Fibroblast of the conjunctiva (primary cell): ENCODE measurements around the gene TMA7B.
"Not testable (repeated sequence)": the region's sequence is repeated elsewhere in the genome, so short reads cannot be mapped to it uniquely, and the experiment has no call there.

ENCODE experiments used
- DNase-seq: peaks from one replicate; pipeline ENCODE4 v3.0.0-alpha.2; 2010; ENCODE audit warnings: low read depth

The TMA7B gene

DNA sequence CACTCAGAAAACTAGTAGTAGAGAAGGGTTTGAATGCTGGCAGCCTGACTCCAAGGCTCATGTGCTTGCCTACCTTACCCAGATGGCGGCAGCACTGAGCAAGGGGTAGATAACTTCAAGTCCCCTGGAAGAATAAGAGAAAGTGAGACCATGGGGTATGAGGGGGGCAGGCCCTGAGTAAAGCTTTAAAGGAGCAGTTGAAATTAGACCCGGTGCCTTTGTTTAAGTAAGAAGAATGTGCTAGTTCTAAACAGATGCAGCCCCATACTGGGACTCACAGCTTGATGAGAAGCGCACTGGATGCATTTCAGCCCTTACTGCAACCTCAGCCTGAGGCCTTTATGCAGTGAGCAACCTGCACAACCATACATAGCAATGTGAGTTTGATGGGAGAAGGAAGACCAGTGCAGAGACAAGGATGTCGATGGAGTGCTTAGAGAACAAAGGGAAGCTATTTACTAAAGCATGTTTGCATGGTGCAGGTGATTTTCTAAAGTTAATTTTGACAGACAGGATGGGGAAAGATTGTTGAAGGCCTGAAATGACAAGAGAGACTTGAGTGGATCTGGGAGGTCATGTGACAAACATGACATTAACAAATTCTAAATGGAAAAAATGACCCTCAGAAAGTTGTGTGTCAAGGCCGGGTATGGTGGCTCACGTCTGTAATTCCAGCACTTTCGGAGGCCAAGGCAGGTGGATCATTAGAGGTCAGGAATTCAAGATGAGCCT lies 27.1 kb upstream of the TMA7B start:
- DNase-seq = no peak

DNA sequence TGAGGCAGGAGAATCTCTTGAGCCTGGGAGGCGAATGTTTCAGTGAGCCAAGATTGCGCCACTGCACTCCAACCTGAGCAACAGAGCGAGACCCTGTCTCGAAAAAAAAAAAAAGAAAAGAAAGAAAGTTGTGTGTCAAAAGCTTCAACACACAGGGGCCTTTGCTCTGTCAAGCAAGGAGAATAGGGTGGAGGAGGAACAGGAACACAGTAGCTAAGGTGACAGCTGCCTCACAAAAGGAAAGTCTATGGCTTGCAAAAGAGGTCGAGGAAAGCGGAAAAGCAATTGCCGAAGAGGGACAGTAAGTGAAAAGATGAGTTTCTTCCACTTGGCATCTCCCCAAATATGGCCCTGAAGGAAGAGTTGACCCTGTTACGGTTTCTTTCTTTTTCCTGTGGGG lies 26.5 kb upstream of the TMA7B start:
- DNase-seq = no peak

DNA sequence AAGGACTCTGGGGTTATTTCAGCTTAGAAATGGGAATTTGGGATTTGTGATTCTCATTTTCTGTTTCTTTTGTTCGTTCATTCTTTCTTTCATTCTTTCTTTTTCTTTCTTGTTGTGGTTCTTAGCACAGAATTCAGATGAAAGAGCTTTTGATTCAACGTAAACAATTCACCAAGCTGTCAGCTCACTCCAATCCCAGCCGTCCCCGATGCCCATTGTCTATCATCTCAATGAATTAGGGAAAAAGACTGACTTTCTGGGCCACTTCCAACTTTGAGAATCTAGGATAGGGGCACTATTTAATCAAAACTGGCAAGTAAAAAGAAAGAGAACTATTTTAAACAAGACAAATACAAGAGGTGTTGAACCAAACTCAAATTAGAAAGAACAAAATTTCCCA lies 25.1 kb upstream of the TMA7B start:
- DNase-seq = no peak

DNA sequence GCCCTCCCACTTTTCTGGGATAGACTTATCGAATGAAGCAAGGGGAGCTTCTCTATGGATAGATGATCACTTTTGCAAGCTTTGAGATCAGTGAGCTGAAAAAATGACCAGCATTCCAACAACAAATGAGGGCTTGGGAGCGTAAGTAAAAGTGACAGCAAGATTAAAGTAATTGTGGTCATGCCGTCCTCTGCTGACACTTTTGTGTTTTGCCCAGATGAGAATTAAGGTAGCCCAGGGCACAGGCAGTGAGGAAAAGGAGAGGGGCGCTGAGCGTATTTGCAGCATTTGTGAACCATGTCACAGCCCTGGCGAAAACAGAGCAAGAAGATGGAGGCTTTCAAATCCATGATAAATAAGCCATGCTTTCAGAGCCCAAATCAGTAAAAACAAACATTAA lies 24.6 kb upstream of the TMA7B start:
- DNase-seq = no peak

DNA sequence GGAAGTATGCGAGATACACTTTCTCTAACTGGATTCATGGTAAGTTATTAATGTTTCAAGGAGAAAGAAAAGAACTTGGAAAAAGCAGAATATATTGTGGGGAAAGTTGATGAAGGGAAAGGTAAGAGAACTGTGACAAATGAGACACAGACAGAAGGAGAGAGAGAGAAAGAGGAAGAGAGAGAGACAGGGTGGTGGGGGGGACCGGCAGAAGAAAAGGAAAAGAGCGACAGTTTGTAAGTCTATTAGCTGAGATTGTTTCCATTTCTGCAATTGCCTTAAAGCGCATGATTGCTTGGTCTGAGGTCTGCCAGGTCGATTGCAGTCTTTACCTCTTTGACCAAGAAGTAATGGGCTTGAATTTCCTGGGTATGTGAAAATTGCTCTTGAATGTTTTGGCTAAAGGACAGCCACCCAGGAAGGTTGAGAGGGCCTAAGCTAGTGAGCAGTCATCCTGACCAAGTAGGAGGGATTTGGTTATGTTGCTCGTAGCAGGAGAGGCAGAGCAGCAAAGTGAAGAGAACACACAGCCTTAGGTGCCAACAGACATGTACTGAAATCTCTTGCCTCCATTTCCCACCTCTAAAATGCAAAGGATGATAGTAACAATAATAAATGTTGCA lies 23.6 kb upstream of the TMA7B start:
- DNase-seq = no peak

DNA sequence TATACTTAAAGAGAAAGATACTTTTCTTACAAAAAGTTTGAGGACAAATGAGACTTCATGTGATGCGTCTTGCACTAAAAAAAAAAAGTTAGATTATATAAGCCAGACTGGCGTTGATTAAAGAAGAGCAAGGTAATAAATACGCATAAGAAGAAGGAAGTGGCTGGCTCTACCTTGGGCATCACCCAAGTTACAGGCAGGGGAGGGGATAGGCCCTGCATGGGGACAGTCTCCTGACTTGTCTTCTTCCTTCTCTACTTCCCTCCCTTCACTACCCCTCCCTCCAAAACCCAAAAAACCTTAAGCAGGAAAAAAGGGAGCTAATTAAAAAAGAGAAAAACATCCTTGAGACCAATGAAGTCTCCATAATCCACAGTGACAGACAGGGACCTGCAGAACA lies 22.3 kb upstream of the TMA7B start:
- DNase-seq = no peak

DNA sequence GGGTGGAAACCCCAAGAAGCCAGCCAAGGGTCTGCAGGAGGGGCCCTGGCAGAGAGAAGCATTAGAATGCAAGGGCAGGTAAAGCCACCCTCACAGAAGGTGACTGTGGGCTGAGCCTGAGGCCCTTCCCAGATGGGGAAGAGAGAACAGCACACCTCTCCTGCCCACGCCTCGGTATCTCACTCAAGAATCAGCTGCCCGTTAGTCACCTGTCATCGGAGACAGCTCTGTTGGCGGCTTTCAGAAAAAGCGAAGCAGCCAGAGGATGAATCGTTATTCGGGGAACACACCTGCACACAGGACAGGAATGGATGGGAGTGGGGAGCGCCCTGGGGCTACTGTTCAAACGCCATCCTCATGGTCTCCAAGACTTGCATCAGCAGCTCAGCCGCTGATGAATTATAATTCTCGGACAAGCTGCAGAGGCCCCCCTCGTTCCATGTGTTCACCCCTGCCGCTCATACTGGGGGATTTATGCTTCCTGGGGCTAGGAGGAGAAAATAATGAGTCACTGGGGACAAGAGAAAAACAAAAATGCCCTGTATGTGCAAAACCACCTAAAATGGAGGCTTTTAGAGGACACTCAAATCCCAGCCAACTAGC lies 21.6 kb upstream of the TMA7B start:
- no peak for DNase-seq

DNA sequence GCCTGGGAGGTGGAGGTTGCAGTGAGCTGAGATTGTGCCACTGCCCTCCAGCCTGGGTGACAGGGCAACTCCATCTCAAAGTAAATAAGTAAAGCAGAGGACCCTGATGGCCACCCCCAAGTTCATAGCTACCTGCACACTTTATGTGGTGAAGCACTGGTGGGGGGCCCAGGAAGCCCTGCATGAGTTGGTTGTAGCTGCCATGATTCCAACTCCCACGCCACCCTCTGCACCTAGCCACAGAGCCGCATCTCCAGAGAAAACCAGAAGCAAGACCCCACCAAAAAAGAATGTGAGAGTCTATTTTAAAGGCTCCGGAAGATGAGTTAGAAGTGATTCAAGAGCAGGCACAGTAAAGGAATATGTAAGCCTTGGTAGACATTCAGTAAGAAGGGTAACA lies 20.4 kb upstream of the TMA7B start:
- no peak for DNase-seq

DNA sequence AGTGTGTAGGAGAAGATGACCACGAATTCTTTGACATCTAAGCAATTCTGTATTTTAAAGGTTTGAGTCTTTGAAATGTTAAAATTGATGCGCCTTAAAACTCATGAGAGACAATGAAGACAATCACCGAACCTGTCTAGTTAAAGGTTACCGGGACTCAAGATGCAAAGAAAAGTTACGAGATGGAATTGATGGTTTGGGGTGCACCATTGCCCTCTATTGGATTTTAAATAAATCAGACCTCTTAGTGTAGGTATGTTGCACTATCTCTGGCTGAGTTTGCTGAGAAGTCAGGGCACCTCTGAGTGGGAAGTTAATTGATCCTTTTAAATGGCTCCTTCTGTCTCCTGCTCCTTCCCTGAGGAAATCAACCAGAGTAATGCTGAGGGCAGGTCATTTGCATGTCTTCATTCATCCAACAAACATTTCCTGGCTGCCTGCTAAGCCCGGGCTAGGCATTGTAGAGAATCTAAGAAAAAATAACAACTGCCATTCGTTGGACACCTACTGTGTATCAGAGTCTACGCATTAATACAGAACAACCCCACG lies 19.4 kb upstream of the TMA7B start:
- no peak for DNase-seq

DNA sequence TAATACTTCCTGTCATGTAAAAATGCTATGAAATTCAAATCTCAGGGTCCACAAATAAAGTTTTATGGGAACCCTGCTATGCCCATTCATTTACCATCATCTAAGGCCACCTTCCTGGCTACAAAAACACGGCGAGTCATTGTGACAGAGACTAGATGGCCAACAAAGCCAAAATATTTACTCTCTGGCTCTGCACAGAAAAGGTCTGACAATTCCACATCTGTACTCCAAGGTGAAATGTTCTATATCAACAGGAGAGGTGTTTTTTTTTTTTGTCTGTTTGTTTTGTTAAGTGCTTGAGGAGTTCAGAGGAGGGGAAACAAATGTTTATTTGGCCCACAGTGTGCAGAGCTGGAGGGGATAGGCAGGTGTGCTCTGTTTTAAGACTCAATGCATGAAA lies 18.6 kb upstream of the TMA7B start:
- no peak for DNase-seq

DNA sequence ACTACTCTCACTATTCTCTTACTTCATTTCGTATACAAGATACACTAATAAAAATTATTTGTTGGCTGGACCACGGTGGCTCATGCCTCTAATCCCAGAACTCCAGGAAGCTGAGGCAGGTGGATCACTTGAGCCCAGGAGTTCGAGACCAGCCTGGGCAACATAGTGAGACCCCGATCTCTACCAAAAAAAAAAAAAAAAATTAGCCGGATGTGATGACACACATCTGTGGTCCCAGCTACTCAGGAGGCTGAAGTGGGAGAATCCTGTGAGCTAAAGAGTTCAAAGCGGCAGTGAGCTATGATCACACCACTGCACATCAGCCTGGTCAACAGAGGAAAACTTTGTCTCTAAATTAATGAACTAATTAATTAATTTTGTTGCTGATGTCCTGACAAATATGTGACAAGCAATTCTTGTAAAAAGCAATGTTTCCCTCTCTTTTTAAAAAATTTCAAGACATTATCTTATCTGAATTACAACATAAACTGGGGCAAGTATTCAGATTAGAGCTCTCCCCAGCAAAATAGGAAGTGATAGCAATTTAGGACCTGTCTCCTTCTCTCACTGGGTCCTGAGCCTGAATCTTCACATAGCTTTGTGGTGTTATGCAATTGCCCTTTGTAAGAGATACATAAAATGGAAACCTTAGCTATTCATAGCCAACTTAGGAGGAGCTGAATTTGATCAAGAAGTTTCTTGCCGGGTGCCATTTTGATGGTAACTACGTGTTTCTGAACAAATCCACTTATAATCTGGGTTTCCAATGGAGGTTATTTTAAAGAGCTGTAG lies 17.6 kb upstream of the TMA7B start:
- DNase-seq = no peak

DNA sequence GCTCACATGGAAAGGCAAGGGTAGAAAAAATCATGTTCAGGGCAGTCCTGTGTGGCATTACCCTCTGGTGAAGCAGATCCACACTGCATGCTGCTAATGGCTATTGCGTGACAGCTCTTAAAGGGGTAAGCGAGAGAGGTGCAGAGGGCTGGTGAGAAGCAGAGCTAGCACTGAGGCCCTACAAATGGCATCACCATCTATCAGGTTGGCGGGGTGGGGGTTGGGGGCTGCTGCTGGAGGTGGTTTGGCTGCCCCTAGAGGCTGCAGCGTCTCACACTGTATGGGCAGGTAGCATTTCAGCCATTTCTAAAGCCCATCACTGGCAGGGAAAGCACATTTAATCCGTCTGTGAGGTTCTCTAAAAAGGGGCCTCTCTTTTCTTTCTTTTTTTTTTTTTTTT lies 16.9 kb upstream of the TMA7B start:
- no peak for DNase-seq

DNA sequence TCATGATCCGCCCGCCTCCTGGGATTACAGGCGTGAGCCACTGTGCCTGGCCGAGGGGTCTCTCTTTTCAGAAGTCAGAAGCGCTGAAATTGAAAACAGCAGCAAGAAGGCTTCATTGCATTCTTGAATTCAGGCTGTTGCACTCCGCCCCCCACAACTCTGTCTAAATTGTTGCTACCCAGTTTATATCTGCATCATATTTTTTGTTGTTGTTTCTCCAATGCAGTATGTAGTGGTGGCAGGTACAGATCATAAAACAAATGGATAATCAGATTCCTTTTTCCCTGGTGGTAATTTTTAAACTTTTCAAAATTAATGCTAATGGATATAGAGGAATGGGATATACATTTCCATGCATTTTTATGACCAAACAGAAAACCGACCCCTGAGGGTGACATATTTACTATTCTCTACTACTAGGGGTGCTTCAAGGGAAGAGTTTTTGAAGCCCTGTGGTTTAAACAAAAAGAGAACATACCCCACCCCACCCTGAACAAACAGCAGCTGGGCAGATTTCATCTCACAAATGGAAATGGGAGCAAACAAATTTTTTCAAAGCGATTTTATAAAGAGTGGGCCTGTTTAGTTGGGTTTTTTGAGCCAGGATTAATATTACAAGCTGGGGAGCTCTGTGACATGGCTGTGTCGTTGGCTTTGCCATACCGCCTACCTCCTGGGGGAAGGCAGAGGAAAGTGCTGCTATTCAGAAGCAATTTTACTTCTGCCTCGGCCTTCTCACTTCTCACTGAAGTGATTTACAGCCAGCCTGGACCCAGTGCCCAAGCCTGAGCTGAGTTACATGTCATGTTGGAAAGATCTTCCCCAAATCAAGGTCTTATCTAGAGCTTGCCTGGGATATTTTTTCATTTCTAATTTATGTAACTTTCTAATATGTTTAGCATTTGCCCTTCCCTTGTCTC lies 16.0 kb upstream of the TMA7B start:
- DNase-seq = no peak

DNA sequence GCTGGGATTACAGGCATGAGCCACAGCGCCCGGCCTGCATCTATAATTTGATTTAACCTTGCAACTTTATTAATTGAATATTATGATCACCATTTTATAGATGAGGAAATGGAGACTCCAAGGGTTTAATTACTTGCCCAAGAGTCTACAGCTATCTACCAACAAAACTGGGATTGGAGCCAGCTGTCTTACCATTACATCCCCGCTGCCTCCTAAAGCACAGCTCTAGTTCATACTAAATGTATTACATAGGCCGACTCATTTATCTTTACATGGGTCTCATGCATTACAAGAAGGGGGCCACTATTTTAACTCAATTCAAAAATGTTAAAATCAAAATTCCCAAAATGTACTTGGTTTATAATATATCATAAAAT lies 14.1 kb upstream of the TMA7B start:
- no peak for DNase-seq

DNA sequence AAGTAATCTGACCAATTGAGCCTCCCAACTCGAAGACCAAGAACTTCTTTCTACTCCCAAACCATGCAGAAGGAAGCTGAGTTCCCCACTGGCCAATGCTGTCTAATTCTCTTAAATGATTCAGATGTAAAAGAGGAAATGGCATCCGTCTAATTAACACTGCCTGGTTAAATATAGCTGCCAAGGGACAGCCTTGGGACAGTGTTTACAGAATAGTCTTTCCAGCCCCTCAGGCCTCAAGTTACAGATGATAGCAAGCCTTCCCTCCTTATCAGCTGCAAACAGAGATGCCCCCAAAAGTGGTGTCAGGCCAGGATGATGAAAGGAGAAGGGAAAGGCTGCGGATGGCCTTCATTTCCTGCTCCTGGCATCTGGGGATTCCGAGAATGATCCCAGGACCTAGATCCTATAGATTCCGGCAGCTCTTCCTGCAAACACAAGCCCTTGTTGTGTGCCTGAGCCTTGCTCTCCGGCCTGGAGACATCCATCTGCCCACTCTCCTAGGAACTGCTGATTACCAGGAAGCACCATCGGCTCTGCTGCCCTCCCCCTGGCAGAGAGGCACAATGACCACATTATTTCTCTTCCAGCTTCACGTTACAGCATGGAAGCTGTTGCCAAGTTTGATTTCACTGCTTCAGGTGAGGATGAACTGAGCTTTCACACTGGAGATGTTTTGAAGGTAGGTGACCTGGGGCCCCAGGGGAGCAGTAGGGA lies 13.5 kb upstream of the TMA7B start:
- no peak for DNase-seq

DNA sequence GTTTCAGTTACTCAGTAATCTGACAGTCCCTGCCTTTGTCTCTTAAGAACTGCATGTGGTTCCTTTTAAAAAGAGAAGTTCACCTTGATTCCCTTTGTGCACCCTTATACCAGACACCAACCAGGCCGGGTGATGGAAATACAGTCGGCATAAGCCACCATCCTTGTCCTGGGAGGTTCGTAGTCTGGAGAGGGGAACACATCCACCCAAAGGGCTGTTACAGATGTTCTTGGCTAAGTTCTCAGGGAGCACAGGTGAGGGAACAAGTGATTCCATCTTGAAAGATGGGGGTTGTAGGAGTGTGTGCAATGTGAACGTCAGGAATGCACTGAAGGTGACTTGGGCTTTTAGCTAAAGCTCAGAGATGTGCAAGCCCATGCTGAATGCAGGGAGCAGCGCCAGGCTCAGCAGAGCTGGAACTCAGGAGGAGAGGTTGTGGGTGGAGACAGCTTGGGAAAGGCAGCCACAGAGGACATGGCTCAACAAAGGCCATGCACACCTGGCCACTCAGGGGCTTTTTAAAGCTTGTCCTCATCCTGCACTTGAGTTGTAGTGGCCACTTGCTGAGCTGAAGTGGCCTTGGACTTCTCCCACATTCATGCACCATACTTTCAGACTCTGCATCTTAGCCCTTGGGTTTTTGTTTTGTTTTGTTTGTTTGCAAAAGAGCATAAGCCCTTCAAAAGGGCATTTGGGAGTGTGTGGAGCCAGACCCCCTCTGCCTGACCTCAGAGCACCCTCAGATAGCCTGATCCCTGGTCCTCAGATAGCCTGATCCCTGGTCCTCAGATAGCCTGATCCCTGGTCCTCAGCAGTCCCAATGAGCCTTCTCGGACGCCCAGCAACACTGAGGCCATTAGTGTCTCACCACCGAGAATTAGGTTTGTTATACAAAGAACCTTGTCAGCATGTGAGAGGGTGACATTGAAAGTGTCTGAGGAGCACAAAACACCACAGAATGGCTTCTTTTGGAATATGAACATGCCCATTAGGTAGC lies 12.7 kb upstream of the TMA7B start:
- no peak for DNase-seq

DNA sequence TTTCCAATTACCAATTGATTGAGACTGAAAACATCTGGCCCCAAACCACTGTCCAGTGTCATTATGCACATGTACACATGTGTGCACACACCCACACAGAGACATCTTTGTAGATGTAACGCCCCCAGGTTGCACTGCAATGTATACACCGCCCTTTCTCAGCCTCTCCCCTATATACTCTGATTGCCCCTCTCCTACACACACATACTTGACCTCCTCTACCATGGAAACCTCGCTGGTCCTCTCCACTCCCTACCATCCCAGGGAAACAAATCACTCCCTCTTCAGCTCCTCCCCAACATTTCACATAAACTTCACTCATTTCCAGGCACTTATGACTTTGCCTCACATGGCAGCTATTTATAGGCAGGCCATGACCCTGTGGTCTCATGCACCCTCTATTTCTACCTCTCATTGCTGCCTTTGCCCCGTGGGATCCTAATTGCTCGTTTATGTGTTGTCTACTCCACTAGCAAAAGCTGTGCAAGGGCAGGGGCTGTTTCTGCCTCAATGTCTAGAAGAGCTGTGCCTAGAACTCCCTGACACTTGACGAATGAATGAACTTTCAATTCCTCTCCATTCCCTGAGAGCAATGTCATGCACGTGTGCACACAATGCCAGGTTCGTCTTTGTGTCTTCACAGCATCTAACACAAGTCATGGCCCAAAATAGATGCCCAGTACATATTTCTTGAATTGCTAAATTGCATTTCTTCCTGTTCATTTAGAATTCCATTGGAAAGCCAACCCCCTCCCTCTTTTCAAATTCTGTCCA lies 10.0 kb upstream of the TMA7B start:
- no peak for DNase-seq

DNA sequence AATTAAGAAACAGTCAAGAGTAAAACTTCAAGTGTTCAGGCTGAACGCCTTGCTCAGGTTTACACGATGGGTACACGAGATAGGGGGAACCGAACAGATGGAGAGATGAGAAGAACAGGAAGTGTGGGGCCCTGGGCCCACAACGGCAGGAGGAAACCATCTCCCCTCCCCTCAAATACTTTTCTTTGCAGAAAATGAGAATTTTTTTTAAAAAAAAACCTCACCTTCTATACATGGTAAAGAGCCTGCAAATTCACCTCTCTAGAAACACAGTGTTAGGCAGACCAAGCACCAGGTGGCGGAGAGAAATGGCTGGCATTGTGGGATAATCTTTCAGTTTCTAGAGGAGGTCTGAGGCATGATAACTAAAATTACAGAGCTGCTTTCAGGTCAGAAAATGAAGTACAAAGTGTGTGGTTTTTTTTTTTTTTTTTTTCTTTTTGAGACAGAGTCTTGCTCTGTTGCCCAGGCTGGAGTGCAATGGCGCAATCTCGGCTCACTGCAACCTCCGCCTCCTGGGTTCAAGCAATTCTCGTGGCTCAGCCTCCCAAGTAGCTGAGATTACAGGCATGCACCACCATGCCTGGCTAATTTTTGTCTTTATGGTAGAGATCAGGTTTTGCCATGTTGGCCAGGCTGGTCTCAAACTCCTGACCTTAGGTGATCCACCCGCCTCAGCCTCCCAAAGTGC lies 8.4 kb upstream of the TMA7B start:
- not testable (repeated sequence) for DNase-seq
